Right cardiac atrium (tissue), 5 donors: Measurements from ENCODE around the gene BCL11B. TPM values are rescaled to one million over a fixed set of nuclear protein-coding genes. Genes with fewer than 3 reads are reported as not detected.

Source experiments
- ATAC-seq, 2 donors: fragments of 200-7000 bp; cut with Tn5 transposase; one replicate each; pipeline versions ENCODE4 v1.8.0 to v1.9.1; 2020; ENCODE audit warnings: moderate library complexity in 2 of 2, mild to moderate bottlenecking in 1 of 2
- DNase-seq, 3 donors: peaks; one replicate each; pipeline ENCODE4 v3.0.0-alpha.2; 2020
- H3K27ac ChIP-seq: one replicate; pipeline ENCODE4 v1.5.1; 2013; ENCODE audit warnings: mild to moderate bottlenecking, low read length, control low read depth, moderate library complexity
- H3K27me3 ChIP-seq: one replicate; pipeline ENCODE4 v1.6.1; 2013; ENCODE audit not compliant: control insufficient read depth, insufficient read depth
- H3K4me1 ChIP-seq: one replicate; pipeline ENCODE4 v1.6.1; 2013; ENCODE audit warnings: low read length; ENCODE audit not compliant: control insufficient read depth, insufficient read depth
- H3K4me3 ChIP-seq: one replicate; pipeline ENCODE4 v1.5.1; 2013; ENCODE audit warnings: low read length, control low read depth
- H3K9me3 ChIP-seq: one replicate; pipeline ENCODE4 v1.6.1; 2013; ENCODE audit warnings: low read length; ENCODE audit not compliant: control insufficient read depth
- WGBS: extraction: QIAGEN DNeasy Blood & Tissue Kit; methylation state at CpG from one replicate; pipeline ENCODE4 v1.1.7; 2013; 5-methylcytosine and 5-hydroxymethylcytosine counted together
- intact Hi-C, 4 donors: fragments of 100-400 bp; cut with DNase I; formaldehyde crosslinking; loops; one replicate each; pipeline versions ENCODE4 v1.11.0 to v1.14.0; 2022 to 2023
- long read RNA-seq, 4 donors: library from polyadenylated mRNA; unstranded; transcript quantifications; one replicate each; pipeline ENCODE4 v2.0.0, GENCODE V29; 2020 to 2021
- polyA plus RNA-seq: library from polyadenylated mRNA; stranded (reverse); fragments of 200-250 nt; gene quantifications from one replicate; pipeline ENCODE4 v1.2.3, GENCODE V29; 2013
- total RNA-seq, 4 donors: library from RNA; stranded (reverse); fragmentation: NEBNext Ultra II Directional; extraction: Animal tissue kit (Norgen Biotek cat#: 25700); gene quantifications; one replicate each; pipeline ENCODE4 v1.2.1, GENCODE V29; 2021
- donor health status: healthy with polysubstance abuse.
- donor health status: DM: no; HTN: yes; CAD: no.
- donor health status: DM: no; HTN: no; CAD: no.
- donor health status: DM: no; HTN: yes; CAD: no; lungs with severe emphysema.
- donor health status: DM: yes; HTN: yes; CAD: no.

BCL11B gene
- total RNA-seq (under 1 TPM; 0.08 to 0.63 (median 0.23) TPM), polyA plus RNA-seq (0.05 TPM)
- long read RNA-seq, donor 1: 0 reads
- long read RNA-seq, donor 2: 0 reads
- long read RNA-seq, donor 3: 0 reads
- long read RNA-seq, donor 4: 0 reads

DNA sequence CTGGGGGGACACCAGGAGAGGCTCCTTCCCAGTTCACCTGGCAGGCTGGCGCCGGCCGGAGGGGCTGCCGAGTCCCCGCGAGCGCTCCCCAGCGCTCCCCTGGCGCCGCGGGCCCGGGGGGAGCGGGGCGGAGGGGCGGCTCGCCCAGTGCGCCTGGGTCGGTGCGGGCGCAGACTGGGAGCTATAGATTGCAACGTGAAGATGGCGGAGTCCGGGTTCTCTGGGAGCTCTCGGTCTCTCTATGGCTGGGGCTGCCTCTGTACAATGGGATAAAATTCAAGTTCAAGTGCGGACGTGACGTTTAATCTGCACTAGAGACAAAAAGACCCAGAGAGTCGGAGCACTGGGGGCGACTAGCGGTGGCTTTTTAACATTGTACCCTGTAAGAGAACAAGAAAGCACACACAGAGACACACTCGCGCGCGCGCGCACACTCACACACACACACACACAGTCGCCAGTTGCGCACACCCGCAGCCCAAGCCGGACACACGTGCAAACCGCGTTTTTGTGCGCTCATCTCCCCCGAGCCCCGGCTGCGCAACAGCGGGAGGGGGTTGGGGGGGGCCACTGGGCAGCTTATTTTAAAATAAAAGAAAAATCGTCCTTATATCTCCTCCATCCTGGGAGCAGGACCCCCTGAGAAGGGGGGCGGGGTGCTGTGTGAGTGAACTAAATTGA lies at the start of gene BCL11B:
Gene BCL11B (minus strand): TSS at position 247 of the 681 bp plus-strand sequence. CDS start 979 bp downstream, outside the sequence.
- under 1% methylated on average over 50 of the region's 50 CpGs for WGBS
- peak within 1 kb of the TSS; percentile 61 for H3K4me3 ChIP-seq
- no peaks in the 10 kb centered on the region for H3K9me3 ChIP-seq
- no peaks in the 10 kb centered on the region for H3K4me1 ChIP-seq
- intact Hi-C loops: no loop called here
- ATAC-seq (peak; percentile 68 to 69), DNase-seq (peak; percentile 62 to 80 (median 76))
- H3K27me3 ChIP-seq: no peaks in the 10 kb centered on the region
- H3K27ac ChIP-seq: no peak within 1 kb of the TSS

DNA sequence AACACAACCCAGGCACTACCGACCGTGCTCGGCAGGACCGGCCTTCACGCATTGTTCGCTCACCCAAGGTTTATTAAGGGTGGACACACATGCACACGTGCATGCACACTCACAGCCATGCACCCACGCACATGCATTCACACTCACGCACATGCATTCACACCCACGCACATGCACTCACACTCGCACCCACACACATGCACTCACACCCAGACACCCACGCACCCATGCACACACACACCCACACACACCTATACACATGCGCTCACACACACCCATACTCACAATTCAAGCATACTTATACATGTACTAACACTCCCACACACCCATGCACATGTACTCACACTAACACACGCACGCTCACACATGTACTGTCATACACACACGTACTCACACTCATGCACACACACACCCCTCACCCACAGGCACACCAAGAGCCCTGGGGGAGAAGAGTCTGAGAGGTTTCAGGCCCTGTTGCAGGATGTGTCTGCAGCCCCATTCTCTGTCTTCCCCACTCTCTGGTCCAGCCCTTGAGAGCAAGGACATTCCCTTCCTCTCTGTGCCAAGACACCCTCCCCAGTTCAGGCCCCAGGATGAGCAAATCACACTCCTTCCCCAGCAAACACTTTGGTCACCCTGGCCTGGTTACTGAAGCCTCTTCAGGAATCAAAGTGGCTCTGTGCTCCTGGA lies 49.4 kb upstream of the BCL11B start:
- Histone ChIP-seq H3K9me3 (no peaks in the 10 kb centered on the region), H3K27ac (no peak overlapping the region), H3K4me3 (no peak overlapping the region), H3K4me1 (no peaks in the 10 kb centered on the region), H3K27me3 (no peaks in the 10 kb centered on the region)
- DNase-seq: no peak
- intact Hi-C loops: no loop called here
- 94% methylated on average over 16 of the region's 16 CpGs for WGBS
- no peak for ATAC-seq

DNA sequence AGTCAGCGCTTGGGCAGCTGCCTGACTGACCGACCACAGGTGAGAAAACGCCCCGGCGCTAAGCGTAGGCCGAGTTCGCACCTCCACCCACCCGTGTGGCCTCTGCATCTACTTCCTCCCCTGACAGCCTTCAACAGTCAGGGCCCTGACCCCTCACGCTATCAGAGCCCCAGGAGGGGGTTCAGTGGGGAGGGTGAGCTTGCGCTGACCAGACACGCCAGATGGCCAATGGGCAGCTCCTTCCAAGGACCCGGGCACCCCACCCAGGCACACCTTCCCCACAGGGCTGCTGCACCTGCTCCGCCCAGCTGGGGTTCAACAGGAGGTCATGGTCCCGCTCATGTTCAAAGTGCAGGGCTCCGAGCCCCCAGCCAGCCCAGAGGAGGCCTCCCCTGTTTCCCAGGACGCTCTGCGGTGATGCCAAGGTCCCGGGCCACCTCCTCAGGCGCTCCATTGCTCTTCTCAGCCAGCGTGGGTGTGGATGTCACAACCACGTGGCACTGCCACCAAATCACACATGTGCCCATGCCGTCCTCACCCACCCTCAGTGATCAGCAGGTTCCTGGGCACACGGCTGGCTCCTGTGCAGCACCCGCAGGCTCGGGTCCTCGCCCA lies 48.7 kb upstream of the BCL11B start:
- H3K9me3 ChIP-seq: no peaks in the 10 kb centered on the region
- no peaks in the 10 kb centered on the region for H3K4me1 ChIP-seq
- 68% methylated on average over 27 of the region's 27 CpGs for WGBS
- DNase-seq (no peak), ATAC-seq (no peak)
- no peak overlapping the region for H3K4me3 ChIP-seq
- intact Hi-C loops: no loop called here
- H3K27ac ChIP-seq: no peak overlapping the region
- no peaks in the 10 kb centered on the region for H3K27me3 ChIP-seq

DNA sequence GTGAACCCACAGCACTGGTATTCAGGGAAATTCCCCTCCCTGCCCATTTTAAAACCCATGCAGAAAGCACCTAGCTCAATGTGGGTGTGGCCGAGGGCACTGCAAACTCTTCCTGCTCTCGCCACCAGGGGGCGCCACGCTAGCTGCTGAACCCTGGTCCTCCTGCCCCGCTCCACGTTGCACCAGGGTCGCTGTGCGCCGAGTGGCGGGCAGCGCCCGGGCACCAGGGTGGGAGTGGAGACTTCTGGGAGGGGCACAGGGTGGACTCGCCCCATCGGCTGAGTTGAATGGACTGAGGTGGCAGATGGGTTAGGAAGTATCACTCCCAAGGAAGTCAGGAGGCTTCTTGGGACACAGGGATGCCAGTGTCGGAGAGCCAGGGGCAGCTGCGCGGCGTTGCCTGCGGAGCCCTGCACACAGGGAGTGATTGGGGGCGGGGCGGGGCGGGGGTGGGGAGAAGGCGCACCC lies 48.1 kb upstream of the BCL11B start:
- Histone ChIP-seq H3K4me3 (no peak overlapping the region), H3K4me1 (no peaks in the 10 kb centered on the region), H3K27ac (no peak overlapping the region), H3K27me3 (no peaks in the 10 kb centered on the region), H3K9me3 (no peaks in the 10 kb centered on the region)
- peak in 2 of 3 donors; percentile 71 for DNase-seq
- peak in 1 of 2 donors; percentile 43 for ATAC-seq
- WGBS: 14% methylated on average over 23 of the region's 23 CpGs
- intact Hi-C loops: no loop called here

DNA sequence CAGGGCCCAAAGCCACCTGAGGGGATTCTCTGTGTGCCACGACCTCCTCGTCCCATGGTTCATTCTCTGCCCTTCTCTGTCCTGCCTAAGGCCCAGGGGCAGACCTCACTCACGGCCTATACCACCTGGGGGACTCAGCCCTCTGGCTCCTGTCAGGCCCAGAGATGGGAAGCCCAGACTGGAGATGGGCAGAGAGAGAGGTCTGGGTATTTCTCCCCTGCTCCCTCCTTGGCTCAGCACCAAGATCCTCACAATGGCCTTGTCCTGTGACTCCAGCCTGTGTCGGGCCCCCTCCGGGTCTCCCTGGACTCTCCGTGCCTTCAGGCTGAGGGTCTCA lies 46.9 kb upstream of the BCL11B start:
- intact Hi-C loops: no loop called here
- 75% methylated on average over 6 of the region's 6 CpGs for whole genome bisulfite sequencing

DNA sequence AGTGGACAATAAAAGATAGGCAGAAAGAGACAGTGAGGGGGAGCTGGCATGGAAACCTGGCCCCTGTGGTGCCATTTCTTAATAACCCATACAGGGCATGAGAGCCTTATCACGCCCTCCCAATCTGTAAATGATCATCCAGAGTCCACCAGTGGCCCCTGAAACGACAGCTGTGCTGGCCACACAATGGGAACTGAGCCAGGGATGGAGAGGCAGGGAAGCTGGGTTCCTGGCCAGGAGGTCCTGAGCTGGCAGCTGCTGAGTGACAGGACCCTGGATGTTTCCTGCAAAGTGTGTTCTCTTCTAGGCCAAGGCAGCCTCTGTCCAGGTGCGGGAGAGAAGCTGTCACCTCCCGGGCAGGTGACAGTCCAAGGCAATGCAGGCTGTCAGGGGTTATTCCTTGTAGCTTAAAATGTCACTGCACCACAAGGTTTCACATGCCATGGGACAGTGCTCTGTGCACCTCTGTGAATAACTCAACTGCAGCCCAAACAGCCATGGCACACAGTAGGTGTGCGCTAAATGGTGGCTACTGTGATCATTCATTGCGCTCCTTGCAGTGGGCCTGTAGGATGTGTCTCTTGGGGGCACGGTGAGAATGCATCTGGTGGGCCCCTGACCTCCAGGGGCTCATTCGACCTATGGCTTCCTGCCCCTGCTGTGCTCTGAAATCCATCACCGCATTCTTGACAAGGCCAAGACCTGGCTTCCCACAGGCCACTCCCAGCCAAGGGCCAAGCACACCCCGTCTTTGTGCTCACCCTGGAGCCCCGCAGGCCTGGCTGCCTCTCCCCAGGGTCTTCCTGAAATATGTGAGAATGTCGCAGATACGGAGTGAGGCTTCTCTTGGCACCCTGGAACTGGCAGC lies 46.3 kb upstream of the BCL11B start:
- no peaks in the 10 kb centered on the region for H3K4me1 ChIP-seq
- ATAC-seq (no peak), DNase-seq (no peak)
- intact Hi-C loops: no loop called here
- H3K9me3 ChIP-seq: no peaks in the 10 kb centered on the region
- no peak overlapping the region for H3K4me3 ChIP-seq
- H3K27ac ChIP-seq: no peak overlapping the region
- WGBS: 58% methylated on average over 13 of the region's 13 CpGs
- no peaks in the 10 kb centered on the region for H3K27me3 ChIP-seq

More for the DNA sequence above, 46.9 kb upstream of the BCL11B start:
- no peak overlapping the region for H3K4me3 ChIP-seq
- H3K27me3 ChIP-seq: no peaks in the 10 kb centered on the region
- DNase-seq: no peak
- no peaks in the 10 kb centered on the region for H3K4me1 ChIP-seq
- no peaks in the 10 kb centered on the region for H3K9me3 ChIP-seq
- no peak for ATAC-seq
- no peak overlapping the region for H3K27ac ChIP-seq

DNA sequence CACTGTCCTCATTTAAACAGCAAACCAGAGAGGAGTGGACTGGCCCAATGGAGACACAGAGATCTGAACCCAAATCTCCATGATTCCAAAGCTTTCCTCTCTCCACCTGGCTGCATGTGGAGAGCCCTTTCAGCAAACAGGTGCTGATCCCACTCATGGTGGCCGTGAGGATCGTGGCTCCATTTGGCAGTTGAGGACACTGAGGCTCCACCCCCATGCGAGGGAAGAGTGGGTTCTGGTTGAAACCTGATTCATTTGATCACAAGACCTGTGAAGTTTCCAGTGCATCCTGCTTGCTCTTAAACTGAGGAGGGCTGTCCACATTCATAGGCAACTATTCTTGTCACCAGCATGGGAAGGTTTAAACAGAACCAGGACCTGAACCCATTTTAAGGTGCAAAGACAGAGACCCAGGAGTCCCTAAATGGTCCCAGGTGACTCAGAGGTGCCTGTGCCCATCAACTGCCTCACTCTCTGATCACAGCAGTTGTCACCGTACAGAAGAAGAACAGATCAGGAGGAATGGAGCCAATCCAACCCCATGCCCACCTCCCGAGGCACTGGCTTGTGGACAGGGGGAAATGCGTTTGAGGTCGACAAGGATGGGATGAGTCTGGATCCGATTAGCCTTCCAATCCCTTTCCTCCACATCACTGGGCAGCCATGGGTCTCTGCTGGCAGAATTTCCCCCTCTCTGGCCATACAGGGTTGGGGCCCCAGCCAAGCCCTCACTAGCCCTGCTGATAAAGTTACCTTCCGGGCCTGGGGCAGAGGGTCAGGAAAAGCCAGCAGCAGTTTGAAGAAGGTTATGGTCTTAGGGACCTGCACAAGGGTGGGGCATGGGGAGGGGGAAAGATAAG lies 45.5 kb upstream of the BCL11B start:
- H3K9me3 ChIP-seq: no peaks in the 10 kb centered on the region
- H3K27ac ChIP-seq: no peak overlapping the region
- DNase-seq: no peak
- no peak overlapping the region for H3K4me3 ChIP-seq
- no peaks in the 10 kb centered on the region for H3K27me3 ChIP-seq
- WGBS: 66% methylated on average over 9 of the region's 9 CpGs
- intact Hi-C loops: no loop called here
- no peaks in the 10 kb centered on the region for H3K4me1 ChIP-seq
- no peak for ATAC-seq

DNA sequence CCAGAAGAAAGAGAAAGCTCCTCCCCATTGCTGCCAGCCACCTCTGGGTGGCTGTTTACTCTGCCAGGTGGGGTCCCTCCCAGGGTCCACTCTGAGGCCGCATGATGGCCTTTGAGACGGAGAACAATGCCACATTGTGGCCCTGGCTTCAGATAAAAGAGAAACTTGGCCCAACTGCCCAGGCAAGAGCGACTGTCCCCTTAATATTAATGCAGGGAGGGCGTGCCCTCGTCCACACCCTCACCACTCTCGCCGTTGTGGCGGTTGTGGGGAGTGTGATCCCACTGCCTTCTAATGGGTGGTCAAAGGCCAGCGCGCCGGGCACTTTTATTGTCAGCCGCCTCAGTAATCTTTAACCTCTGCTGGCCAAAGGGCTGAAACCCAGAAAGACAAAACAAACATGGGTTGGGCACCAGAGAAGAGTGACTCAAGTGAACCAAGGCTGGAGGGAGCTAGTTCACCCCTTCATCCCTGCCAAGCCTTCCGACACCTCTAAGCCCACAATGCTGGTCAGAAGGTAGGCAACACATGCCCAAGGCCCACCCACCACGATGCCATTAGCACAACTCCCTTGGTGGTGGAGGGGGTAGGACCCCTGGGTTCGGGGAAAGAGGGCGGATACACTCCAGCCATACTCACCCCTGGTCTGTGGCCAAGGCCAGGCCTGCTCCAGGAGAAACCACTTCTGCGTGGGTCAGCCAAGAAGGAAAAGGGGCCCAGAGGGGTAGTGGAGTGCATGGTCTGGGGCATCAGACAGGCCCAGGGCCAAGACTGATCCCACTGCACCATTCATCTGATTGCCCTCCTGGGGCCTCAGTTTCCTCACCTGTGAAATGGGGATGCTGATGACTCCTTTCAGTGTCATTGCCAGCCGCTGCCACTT lies 44.5 kb upstream of the BCL11B start:
- no peaks in the 10 kb centered on the region for H3K9me3 ChIP-seq
- H3K4me3 ChIP-seq: no peak overlapping the region
- H3K4me1 ChIP-seq: no peaks in the 10 kb centered on the region
- no peak overlapping the region for H3K27ac ChIP-seq
- ATAC-seq (no peak), DNase-seq (no peak)
- H3K27me3 ChIP-seq: no peaks in the 10 kb centered on the region
- intact Hi-C loops: no loop called here
- WGBS: 84% methylated on average over 18 of the region's 18 CpGs

DNA sequence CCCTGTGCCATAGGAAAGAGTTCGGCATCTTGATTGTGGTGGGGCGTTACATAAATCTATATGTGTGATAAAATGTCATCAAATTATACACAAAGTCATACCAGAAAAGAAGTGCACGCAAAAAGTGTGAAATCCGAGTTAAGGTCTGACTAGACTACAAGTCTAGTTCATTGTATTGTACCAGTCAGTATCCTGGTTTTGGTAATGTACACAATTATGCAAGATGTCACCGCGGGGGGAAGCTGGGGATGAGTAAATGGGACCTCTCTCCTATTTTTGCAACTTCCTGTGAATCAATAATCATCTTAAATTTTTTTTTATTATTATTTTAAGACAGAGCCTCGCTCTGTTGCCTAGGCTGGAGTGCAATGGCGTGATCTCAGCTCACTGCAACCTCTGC lies 43.2 kb upstream of the BCL11B start:
- Histone ChIP-seq H3K9me3 (no peaks in the 10 kb centered on the region), H3K4me3 (no peak overlapping the region), H3K4me1 (no peaks in the 10 kb centered on the region), H3K27ac (no peak overlapping the region), H3K27me3 (no peaks in the 10 kb centered on the region)
- ATAC-seq (no peak), DNase-seq (no peak)
- 72% methylated on average over 8 of the region's 8 CpGs for WGBS
- intact Hi-C loops: no loop called here
